GM21381 (cell line): ENCODE measurements around the gene BLCAP.

ENCODE experiments used
- ATAC-seq: cut with Tn5 transposase; IDR thresholded peaks from one replicate; pipeline ENCODE4 v1.9.1; 2021; ENCODE audit warnings: mild to moderate bottlenecking, moderate library complexity; ENCODE audit not compliant: unreplicated experiment

Gene BLCAP

DNA sequence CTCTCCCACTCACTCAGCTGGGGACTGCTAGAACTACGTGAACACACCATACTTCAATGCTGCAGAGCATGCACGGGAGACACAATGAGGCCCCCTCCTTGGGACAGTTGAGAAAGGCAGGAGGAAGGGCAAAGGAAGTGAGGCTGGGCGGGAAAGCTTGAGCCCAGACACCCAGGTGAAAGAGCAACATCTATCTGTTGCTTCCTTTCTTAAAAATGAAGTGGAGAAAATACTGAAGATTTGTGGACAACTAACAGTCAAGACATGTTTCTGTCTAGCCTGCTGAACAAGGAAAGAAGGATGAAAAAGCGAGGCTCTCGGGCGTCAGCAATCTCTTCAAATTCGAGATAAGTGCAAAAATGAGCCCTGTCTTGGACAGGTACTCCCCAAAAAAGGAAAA lies 9.6 kb downstream of the BLCAP start:
- ATAC-seq: no peak

DNA sequence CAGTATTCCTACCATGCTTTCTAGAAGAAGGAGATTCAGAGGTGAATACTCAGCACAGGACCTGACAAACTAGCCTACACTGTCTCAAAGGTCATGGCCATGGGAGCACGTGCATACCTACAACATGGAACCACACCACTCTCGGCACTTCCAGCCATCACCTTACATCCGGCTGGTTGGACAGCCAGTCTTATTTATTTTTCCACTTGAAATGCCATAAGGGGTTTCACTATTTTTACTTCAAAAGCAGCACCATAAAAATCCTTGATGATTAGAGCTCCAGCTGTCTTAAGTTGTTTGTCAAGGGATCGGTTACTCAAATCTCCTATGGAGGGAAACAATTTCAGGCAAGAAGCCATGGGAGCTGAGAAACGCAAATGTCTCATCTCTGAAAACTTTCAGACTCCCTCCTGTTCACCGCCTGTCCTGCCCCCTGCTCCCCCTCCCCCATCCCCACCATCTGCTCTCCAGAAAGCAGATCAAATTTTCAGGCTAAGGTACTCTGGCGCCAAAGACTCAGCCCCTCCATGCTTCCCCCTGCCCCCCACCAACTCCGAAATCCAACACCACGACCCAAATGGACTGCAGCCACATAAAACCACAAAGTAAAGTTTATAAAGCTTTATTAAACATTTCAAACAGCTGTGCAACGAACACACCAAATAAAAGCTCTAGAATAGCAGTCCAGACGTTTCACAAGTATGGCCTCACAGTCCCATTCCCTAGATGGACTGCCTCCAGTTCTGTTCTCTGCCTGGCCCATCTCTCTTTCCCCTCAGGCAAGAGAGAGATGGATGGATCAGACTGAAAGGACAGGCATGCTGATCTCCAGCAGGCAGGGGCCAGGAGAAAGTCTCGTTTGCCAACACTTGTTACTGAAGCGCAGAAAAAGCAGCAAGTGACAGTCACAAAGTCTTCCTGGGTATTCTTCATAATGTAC lies 10.6 kb downstream of the BLCAP start:
- ATAC-seq: no peak

DNA sequence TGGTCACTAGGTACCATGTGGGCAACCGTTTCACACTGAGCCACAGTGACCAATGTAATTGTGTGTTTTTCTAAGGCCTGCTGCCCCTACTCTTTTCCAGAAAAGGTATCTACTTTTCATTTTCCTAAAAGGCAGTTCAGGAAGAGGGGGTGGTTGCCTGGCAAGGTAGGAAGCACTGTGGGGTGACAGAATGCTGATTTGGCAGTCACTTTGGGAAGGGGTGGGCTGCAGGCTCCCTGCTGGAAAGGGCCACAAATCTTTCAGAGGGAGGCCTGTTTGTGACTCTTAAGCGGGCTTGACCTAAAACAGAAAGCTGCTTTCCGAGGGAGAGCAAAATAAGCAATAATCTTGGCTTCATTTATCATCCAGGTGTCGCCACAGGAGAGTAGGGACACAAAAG lies 11.8 kb downstream of the BLCAP start:
- no peak for ATAC-seq

DNA sequence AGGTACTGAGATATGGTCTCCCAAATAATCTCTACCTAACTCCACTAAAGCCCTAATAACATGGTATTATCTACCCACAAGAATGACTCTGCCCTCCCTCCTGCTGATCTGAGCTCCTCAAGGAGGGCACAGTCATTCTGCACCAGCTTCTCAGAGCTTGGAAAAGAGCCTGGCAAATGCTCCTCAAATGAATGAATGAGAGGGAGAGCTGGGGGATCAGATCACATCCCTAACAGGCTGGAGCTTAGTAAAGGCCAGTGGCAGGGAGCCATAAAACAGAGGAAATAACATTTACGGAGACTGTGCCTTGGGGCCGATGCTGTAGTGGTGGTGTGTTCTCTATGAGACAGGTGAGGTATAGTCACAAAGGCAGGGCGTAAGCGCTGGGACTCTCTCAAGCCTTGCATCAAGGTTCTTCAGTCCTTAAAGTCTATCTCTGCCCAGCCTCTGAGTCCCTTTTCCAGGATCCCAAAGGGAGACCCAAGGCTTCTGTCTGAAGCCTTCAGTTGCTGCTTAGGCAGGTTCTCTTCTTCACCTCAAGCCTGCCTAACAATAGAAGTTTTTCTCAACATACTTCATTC lies 13.8 kb downstream of the BLCAP start:
- no peak for ATAC-seq

DNA sequence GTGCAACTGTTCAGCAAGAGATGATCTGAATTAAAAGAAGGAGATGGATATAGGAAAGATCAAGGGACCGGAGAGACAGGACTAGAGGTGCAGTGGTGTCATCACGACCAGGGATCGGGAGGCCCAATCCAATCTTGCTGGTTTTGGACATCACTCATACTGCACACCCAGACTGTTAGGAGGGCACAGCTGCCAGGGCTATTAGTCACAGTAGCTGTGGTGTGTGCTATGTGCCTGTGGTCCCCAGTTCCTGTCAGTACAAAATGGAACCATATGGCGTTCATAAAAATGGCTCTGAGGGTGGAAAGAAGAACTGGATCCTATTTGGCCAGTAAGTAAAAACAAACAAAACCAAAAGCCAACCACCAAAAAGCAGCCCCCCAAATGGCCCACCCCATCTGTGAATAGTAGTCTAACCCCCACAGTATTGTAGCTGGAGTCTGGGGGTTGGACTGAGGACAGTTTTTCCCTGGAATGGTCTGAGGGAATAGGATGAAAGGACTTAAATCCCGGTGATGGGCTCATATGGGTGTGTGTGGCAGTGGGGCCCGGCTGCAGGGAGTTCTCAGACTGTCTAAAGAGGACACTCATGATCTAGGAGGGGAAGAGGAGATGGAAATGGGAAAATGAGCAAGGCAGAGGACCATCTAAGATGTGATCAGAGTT lies 15.9 kb downstream of the BLCAP start:
- ATAC-seq: no peak

DNA sequence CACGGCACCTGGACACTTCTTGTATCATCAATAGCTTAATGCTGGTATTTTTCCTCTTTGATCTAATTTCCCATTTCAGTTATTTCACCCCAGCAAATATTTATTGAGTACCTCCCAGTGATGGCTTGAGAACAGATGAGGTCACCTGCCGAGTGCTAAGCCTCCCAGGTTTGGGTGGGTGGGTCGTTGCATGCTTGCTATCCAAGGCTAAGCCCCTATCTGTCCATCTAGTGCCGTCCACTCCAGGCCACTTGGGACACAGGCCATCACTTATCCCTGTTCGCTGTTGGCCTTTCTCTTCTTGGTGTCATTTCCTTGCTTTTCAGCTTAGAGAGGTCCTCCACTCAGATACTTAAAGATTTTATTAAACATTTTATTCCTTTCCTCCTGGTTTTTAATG lies 17.4 kb downstream of the BLCAP start:
- ATAC-seq: no peak

DNA sequence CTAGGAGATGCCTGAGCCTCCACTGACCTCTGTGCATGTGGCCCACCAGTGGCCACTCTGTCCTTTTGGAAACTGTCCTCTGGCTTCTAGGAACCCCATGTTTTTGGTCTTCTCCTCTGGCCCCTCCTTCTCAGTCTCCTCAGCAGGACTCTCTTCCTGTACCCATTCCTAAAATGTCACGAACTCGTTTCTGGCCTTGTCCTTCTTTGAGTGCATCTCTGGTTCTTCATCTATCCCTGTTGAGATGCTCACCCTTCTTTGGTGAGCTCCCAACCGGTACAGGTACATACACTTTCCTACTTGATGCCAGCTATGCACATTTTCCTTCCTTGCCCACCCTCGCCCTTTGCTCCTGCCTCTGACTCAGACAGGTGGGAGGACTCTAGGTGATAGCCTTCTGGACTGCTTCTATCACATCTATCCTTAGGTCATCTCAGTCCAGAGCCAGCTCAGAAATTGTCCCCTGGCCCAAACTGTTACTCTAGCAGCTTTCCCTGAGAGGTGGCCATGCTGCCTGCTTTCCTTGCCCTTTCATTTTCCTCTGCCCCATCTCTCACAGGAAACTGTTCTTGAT lies 21.4 kb downstream of the BLCAP start:
- ATAC-seq: no peak

DNA sequence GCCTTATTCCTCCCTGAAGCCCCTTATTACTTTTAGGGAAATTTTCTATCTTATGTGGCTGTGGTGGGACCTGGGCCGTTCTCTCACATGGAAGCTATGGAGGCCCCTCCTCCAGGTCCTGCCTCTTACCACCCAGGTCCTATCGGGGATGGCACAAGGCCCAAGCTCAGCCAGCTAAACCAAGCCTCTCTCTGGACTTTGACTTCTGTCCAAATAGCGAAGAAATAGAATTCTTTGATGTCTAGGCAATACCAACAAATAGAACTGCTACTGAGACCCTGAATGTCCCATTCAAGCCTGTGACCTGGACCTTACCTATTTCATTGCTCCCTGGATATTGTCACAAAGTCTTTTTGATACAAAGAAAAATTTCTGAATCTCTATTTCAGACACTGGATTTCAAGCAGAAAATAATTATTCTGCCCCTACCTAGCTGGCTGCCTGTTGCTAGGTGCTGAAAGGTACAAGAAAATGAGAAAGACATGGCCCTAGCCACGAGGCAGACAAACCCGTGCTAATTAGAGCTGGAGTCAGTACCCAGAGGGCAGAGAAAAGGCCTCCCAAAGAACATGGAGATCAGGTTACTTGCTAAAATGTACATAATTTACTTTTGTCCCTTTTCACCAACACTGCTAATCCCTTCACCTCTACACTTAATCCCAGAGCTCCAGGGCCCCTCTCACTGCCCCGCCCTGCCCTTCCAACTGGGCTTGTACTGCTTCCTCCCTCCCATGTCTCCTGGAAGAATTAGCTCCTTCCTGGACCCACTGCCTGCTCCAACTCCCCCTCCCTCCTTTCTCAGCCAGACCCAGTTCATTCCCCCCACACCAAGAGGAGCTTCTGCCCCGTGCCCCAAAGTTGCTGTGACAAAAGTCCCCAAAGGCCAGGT lies 22.2 kb downstream of the BLCAP start:
- ATAC-seq: no peak

DNA sequence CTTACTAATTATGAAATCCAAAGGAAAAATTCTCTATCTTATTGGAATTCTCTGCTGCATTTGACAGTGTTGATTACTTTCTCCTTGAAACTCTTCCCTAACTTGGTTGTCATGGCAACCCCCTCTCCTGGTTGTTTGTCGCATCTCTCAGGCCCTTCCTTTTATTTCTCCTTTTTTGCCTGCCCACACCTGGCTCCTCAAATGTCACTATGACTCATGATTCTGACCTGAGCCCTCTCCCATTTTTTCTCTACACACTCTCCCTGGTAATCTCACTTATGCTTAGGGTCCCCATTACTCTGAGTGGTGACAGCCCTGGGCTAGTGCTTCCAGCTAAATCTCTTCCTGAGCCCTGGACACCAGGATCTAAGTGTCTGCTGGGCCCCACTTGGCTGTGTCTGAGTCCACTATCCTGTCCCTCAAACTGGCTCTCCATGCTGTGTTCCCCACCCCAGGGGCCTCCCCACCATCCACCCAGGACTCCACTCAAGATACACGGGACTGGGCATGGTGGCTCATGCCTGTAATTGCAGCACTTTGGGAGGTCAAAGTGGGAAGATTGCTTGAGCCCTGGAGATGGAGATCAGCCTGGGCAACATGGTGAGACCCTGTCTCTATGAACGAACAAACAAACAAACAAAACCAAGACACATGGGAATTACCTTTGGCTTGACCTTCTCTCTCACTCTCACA lies 23.1 kb downstream of the BLCAP start:
- ATAC-seq: no peak

DNA sequence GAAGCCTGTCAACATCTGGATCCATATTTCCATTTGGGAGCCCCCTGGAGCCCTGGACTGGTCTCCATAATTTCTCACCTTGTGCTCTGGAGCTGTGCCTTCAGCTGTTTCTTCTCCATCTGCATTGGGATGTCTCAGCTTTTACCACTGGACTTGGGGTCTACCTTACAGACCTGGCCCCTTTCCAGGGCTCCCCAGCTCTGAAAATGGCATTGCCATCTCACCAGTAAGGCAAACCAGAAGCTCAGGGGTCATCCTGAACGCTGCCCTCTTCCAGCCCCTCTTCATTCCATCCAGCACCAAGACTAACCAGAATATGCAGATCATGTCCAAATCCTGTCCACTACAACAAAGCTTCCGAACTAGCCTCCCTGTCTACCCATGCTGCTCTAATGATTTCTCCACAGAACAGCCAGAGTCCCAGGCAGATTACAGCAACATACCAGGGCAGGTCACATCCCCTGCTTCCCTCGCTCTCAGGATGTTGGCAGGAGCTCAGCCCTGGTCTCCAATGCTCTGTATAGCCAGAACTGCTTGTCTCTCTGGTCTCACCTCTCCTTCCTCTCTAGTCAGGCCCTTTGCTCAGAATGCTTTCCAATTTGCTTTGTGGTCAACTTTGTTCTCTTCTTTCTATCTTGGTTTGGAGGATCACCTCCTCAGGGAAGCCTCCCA lies 24.3 kb downstream of the BLCAP start:
- no peak for ATAC-seq

DNA sequence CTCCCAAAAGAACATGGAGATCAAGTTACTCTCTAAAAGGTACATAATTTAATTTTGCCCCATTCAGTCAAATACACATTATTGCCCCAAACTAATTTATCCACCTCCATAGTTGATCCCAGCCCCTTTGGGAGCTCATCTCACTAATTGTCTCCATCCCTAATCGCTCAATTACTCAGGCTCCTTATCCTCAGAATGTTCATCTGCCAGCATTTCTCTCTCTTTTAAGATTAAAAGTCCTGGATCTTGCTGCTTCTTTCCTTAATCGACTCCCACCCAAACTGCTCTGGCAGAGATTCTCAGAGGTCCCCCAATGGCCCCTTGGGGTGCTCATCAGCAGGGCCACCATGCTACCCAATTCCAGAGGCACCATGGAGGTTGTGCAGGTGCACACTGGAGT lies 25.0 kb downstream of the BLCAP start:
- no peak for ATAC-seq

DNA sequence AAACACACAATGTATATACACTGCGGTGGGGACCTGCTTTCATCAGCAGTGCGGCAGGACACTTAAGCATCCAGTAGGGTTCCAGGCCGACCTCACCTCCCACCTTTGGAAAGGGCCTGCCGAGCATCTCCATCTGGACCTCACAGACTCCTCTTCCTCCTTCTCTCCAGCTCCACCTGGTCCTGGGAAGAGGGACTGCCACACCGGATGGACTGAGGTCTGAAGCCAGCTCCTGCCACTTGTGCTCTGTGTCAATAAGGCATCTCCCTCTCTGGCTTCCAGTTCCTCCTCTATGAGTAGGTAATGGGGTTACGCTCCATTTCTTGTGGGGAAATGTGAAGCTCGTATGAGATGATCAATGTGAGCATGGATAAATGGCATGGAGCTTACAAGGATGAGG lies 25.7 kb downstream of the BLCAP start:
- no peak for ATAC-seq

DNA sequence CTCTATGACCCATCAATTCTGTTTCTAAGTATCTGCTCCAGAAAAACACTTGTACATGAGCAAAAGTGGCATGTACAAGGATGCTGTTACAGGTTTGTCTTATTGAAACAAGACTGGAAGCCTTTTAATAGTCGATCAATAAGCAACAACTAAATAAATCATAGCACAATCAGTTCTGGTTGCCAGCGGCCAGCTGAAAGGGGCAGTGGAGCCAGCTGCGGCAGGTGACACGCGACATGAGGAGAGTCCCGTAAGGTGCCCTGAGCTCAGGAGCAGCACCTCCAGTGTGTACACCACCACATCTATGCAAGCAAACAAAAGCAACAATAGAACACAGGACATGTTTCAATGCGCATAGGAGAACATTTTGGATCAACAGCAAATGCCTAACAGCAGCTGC lies 27.4 kb downstream of the BLCAP start:
- ATAC-seq: no peak

DNA sequence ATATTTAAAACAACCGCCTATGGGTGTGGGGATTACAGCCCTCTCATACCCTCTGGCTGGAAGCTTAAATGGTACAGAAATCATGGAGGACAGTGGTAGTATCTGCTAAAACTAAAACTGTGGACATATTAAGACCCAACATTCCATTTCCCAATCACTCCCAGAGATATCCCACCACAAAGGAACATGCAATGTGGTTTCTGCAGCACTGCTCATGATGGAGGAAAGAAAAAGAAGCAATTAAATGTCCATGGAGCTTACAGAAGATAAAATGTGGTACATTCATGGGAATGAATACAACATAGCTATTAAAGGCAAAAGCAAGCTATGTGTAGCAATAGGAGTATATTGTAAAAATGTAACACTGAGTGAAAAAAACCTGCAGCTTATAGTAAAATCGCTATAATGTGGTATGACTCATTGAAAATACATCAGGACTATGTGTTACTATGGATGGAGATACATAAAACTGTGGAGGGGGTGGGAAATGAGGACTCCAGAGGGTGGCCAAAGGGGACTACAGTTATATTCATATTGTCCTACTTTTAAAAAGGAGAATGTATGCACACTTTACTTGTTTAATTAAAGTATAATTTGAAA lies 29.5 kb downstream of the BLCAP start:
- no peak for ATAC-seq

DNA sequence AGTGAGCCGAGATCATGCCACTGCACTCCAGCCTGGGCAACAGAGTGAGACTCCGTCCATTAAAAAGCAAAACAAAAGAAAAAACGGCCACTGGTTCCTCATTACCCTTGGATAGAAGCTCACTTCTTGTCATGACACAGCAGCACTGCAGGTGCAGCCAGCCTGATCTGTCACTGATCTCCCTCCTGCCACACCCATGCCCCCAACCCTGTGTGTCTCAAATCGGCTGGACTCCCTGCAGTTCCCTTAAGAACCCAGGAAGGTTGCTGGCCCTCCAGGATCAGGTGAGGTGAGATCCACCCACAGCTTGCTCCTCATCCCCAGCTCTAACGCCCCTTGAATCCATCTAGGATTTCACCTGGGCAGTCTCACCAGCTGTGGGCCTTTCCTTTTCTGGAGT lies 32.9 kb downstream of the BLCAP start:
- ATAC-seq: no peak

DNA sequence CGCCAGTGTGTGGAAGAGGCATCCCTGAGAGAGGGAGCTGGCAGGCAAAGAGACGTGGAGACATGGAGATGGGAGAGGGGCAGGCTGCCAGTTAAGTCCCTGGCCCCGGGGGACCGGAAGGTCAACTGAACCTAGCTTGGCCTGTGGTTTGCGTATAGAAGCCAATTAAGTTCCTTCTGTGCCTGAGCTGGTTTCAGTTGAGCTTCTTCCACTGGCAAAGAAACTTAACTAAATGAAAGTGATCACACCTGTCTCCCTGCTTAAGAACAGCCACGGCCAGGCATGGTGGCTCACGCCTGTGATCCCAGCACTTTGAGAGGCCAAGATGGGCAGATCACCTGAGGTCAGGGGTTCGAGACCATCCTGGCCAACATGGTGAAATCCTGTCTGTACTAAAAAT lies 33.4 kb downstream of the BLCAP start:
- ATAC-seq: no peak

DNA sequence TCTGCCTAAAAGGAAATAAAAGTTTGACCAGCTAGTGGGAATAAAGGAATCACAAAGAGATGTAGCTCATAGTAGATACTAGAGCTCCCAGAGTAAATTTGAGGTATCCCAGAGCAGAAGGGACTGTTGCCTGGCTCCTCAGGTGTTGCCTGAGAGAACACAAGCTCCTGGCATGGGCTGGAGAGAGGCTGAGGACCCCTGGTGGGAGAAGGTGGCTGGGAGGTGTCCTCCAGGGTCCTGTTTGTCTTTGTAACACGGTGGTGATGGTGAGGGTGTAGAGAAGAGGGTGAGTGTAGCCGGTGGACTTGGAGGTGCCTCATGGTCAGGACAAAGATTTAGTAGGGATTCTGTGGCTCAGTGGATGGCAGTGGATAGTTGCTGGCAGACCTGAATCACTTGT lies 34.7 kb downstream of the BLCAP start:
- ATAC-seq: no peak

DNA sequence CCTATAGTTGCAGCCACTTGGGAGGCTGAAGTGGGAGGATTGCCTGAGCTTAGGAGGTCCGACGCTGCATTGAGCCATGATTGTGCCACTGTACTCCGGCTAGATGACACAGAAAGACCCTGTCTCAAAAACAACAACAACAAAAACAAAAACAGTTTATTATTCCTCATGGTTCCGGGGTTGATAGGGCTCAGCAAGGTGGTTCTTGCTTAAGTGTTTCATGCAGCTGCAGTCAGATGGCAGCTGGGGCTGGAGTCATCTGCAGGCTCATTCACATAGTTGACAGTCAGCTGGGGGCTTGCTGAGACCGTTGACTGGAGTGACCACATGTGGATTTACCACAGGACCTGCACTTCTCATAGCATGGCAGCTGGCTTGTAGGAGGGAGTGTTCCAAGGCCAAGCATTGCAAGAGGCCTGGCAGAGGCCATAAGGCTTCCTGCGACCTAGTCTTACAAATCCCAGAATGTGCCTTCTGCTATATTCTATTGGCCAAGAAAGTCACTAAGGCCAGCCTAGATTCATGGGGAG lies 35.5 kb downstream of the BLCAP start:
- no peak for ATAC-seq
